GM12801 (cell line): ENCODE data around the gene SLC9A5.

Experiments
- CTCF ChIP-seq: IDR thresholded peaks from one replicate; pipeline ENCODE4 v1.5.1; 2011; ENCODE audit warnings: control low read depth; ENCODE audit not compliant: insufficient read length; ENCODE audit errors: extremely low read depth

SLC9A5 gene

DNA sequence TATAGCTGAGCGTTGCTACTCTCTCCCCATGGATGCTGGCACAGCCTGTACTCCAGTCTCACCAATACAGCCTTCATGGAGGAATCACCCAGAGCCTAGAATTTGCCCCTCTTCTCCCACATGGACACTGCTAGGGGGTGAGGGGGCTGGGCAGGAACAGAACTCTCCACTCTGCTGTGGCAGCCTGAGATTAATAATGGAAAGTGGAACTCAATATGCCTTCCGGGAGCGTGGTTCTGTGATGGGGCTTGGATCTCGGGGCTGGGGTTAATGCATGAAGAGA lies 1.2 kb downstream of the SLC9A5 start:
- no peak for TF ChIP-seq CTCF

- no peak for TF ChIP-seq CTCF
These were observed 4.1 kb downstream of the SLC9A5 start for GRCh38 chr16:67252609-67253497.

DNA sequence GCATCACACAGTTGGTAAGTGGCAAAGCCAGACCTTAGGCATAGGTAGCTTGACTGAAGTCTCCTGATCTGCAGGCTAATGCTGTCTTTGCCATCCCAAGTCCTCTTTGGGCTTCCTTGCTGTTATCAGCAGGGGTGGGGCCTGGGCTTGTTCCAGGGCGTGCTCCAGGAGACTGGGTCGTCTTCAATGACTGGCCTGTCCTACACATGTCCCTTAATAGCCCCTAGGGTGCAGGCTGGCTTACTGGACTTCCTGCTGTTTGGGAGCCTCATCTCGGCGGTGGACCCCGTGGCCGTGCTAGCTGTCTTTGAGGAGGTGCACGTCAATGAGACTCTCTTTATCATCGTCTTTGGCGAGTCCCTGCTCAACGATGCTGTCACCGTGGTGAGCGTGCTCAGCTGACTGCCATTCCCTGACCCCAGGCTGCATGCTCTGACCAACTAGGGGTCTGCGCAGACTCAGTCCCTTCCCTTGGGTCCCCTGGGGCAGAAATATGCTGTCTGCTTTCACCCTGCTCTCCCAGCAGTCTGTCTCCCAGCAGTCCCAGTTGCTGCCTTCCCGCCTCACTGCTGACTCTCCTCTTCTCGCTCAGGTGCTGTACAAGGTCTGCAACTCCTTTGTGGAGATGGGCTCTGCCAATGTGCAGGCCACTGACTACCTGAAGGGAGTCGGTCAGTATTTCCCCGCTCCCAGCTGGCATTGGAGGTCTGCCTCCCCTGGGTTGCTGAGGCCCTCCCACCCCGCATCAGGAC lies 6.2 kb downstream of the SLC9A5 start:
- no peak for TF ChIP-seq CTCF

GRCh38 chr16:67255553-67256221 lies 6.9 kb downstream of the SLC9A5 start:
- TF ChIP-seq CTCF = no peak

DNA sequence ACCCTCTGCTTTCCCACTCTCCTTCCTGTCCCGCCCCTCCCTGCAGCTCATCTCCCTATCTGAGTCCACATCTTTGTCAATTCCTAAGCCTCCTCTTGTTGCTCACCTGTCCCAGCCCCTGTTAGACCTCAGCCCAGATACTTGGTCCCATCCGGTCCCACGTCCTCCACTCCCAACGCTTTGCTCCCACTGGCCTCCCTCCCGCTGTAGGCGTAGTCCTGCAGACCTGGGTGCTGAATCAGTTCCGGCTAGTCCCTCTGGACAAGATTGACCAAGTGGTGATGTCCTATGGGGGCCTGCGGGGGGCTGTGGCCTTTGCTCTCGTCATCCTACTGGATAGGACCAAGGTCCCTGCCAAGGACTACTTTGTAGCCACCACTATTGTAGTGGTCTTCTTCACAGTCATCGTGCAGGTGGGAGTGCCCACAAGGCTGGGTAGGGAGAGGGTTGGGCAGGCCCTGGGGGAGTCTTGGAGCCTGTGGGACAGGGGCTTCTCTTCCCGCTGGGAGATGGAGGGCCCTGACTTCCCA lies 8.0 kb downstream of the SLC9A5 start:
- TF ChIP-seq CTCF = no peak

DNA sequence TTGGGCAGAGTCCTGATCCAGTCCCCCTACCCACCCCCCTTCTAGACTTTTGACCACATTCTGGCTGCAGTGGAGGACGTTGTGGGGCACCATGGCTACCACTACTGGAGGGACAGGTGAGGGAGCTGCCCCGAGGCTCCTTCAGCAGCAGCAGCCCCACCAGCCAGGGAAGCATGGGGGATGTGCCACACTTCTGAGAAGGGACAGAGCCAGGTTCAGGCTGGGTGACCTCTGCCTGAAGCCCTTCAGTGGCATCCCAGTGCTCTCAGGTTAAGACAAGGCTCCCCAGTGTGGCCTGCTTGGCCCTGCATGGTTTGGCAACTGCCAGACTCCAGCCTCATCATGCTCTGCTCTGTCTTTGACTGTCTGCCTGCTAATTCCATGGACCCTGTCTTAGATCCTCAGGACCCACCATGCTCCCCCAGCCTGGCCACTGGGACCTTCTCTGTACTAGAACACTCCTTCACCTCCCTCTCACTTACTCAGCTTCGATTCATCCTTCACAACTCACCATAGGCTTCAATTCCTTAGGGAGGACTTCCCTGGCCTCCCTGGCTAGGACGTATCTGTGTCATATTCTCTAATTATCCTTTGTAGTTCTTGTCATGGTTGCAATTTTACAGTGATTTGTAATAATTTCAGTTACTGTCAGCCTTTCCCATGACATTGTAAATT lies 8.8 kb downstream of the SLC9A5 start:
- no peak for TF ChIP-seq CTCF
